ENCODE data around the gene OR10H4.
"Not testable (repeated sequence)": the region's sequence is repeated elsewhere in the genome, so short reads cannot be mapped to it uniquely, and the experiment has no call there.

OR10H4 gene

DNA sequence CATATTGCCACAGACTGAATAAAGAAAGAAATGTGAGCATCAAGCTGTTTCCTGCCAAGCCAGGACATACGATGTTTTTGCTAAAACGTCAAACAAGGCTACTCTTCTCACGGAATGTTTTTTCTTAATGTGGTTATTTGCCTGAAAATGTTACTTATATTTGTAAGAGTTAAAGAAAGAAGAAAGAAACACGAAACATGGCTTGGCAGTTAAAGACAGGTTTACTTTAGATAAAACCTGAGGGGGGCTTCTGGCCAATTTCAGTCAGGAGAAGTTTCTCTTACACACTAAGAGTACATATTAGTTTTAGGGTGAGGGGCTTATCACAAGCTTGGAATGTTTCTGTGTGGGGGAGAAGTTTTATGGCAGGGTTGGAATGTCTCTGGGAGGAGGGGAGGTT, 4.4 kb upstream of the OR10H4 start:
- no peak for DNase-seq

DNA sequence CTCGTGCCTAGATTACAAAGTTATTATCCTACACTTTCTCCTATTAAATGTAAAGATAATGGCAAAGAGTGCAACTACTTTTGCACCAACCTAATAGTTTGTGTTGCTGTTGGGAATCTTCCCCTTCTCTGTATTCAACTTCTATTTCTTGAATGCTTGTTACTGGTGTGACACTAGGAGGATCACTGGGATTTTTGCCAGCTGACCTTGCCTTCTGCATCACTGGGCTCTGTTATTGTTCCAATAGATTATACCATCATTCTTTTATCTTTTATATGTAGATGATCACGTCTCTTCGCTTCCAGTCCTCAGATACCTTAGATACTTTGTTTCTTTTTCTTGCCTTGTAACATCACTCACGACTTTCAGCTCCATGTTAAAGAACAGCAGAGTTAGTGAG, 3.5 kb upstream of the OR10H4 start:
- no peak for DNase-seq

DNA sequence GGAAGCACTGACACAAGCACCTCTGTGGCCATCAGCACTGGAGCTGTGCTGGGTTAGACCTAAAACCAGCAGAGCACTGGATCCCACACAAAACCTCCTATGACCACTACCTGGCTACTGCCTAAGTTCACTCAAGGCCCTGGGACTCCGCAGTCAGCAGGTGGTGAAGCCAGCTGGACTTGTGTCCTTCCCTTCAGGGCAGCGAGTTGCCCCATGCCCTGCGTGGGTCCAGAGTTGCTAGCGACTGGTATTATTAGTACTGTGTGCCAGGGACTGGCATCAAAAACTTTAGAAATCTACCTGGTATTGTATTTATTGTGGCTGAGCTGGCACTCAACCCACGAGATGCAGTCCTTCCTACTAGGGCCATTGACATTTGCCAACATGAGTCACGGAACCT, 6.0 kb downstream of the OR10H4 start:
- no peak for DNase-seq

DNA sequence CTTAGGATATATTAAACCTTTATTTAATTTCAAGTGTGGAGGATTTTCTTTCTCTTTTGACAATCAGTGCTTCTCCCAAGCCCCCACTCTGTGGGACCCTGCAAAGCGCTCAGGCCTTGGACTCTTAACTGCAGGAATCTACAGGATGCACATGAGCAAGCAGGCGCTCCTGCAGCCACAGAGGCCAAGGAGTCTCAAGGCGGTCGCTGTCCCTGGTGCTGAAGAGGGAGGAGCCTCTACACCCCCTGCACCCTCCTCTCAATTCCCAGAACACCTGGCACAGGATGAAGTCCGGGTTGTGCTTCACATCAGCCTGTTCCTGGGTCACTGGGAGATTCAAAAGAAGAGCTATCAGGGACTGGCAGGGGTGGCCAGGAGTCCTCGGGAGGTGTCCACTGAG, 13.5 kb downstream of the OR10H4 start:
- no peak for DNase-seq

DNA sequence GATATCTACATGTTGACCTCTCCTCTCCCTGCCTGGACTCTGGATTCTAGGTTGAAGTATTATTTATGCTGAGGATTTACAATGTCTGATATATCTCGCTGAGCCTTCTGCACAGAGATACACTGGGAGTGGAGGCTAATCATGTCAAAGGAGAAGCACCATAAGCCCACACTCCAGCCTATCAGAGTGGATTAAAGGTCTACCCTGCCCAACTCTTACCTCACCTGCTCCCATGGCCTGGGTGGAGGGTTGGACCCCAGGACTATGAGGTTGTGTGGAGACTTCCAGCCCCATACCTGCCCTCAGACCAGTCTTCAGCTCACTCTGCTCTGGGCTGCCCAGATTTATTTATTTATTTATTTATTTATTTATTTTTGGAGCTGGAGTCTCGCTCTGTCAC, 15.4 kb downstream of the OR10H4 start:
- DNase-seq: no peak

DNA sequence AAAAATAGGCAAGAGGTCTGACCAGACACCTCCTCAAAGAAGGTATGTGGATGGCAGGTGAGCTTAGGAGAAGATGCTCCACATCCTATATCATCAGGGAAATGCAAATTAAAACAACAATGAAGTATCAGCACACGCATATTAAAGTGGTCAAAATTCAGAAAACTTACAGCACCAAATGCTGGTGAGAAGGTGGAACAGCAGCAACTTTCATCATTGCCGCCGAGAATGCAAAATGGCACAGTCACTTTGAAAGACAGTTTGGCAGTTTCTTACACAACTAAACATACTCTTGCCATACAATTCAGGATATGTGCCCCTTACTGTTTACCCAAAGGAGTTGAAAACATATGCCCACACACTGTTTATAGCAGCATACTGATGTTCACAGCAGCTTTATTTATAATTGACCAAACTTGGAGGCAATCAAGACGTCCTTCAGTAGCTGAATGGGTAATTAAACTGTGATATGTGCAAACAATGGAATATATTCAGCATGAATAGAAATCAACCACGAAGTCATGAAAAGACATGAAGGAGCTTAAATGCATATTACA, 22.5 kb downstream of the OR10H4 start:
- no peak for DNase-seq

DNA sequence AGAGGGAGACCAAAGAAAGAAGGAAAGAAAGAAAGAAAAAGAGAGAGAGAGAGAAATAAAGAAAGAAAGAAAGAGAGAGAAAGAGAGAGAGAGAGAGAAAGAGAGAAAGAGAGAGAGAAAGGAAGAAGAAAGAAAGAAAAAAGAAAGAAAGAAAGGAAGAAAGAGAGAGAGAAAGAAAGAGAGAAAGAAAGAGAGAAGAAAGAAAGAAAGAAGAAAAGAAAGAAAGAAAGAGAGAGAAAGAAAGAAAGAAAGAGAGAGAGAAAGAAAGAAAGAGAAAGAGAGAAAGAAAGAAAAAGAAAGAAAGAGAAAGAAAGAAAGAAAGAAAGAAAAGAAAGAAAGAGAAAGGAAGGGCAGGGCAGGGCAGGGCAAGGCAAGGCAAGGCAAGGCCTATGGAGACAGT, 23.2 kb downstream of the OR10H4 start:
- DNase-seq: not testable (repeated sequence)

DNA sequence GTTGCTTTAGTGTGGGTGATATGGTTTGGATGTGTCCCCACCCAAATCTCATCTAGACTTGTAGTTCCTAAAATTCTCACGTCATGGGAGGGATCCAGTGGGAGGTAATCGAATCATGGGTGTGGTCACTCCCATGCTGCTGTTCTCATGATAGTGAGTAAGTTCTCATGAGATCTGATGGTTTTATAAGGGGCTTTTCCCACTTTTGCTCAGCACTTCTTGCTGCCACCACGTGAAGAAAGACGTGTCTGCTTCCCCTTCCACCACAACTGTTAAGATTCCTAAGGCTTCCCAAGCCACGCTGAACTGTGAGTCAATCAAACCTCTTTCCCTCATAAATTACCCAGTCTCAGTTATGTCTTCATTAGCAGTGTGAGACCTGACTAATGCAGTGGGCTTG, 26.0 kb downstream of the OR10H4 start:
- no peak for DNase-seq

DNA sequence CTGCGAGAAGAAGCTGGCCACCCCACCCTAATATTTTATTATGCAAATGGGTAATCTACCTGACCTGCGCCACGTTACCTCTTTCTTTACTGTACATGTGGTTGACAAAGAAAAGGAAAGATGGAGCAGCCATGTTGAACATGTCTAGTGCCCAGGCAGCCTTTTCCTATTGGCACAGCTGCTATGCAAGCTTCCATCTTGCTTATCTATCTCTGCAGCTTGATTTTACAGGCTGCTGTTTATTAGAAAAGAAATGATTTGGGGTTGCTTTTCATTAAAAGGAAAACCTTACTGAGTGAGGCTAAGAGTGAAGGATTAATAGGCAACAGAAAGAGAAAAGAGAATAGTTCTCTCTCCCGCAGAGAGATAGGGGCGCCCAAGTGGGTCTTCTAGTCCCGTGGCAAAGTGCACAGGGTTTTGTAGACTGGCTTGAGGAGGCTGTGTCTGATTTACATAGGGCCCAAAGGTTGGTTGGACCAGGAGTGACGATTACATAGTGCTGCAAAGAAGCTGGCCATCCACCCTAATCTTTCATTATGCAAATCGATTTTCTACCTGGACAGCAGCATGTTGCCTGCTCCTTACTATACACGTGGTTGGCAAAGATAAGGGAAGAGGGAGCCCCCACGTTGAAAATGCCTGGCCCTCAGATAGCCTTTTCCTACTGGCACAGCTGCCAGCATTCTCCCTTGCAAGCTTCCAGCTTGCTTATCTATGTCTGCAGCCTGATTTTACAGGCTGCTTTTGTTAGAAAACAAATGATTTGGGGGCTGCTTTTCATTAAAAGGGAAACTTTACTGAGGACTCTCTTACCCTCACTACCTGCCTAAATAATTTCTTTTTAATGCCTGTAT, 28.3 kb downstream of the OR10H4 start:
- no peak for DNase-seq

DNA sequence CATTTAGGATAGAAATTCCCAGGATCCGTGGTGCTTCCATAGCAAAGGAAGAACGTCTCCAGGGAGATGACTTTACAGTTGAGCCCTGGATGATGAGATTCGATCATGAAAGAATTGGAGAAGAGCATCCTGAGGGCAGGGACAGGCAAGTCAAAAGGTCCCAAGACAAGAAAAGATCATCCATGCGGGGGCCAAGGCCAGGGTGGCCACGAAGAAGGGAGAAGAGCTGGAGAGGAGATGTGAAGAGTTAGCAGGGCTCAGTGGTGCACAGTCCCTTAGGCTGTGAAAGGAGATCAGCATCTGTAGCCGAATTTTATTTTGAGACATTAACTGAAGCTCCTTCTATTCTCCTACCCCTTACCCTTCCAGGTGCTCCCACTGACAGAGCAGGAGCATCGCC, 28.9 kb downstream of the OR10H4 start:
- no peak for DNase-seq

DNA sequence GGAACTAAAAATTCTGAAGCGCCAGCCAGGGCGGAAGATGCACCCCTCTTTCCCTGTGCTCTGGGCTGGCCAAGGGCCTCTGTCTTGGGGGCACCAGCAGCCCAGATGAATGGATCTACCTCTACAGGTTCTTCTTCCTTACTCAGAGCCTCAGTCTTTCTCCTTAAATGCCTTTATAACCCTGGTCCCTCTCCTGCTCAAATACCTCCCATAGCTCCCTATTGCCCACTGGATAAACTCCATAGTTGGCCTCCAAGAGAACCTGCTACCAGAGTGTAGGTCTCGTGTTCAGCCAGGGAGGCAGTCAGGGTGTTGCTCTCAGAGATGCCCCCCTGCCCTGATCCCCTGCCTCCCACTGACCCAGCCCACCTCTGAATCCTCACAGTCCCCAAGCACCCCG, 30.5 kb downstream of the OR10H4 start:
- no peak for DNase-seq

DNA sequence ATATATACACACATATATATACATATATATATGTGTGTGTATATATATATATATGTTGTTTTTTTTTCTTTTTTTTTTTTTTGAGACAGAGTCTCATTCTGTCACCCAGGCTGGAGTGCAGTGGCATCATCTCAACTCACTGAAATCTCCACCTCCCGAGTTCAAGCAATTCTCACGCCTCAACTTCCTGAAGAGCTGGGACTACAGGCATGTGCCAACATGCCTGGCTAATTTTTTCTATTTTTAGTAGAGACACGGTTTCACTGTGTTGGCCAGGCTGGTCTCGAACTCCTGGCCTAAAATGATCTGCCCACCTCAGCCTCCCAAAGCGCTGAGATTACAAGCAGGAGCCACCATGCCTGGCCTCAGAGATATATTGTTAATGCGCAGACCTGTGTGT, 37.0 kb downstream of the OR10H4 start:
- not testable (repeated sequence) for DNase-seq

DNA sequence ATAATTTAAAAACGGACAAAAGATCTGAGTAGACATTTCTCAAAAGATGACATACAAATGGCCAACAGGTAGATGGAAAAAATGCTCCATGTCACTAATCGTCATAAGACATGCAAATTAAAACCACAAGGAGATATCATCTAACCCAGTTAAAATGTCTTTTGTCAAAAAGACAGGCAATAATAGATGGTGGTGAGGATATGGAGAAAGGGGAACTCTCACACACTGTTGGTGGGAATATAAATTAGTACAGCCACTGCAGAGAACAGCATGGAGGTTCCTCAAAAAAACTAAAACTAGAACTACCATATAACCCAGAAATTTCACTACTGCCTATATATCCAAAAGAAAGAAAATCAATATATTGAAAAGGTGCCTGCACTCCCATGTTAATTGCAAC, 37.9 kb downstream of the OR10H4 start:
- no peak for DNase-seq

DNA sequence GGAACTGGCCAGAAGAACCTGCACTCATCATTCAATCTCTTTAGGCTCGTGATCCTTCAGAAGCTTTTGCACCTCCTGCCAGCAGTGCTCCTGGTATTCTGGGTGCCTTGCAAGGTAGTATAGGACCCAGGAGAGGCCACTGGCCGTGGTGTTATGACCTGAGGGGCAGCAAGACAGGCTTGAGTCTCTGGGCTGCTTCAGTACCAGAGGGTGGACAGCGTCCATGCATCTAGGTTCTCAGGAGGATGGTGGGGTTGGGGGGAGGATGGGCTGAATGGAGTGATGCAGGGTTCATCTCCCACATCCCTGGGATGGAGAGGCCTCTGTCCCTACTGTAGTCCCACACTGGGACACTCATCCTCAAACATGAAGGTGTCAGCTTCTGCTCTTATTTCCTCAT, 41.1 kb downstream of the OR10H4 start:
- DNase-seq: no peak

DNA sequence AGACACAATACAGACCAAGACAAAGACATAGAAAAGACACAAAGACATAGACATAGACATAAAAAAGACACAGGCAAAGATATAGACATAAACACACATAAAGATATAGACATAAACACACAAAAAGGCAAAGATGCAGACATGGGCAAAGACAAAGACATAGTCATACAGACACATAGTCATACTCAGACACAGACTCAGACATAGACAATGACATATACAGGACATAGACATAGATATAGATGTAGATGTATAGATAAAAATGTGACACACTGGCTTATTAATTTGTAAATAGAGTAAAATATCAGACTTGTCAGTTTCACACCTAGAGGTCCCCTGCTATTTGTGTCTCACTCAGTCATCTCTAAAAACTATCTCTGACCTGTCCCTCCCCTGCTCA, 42.8 kb downstream of the OR10H4 start:
- DNase-seq: no peak

DNA sequence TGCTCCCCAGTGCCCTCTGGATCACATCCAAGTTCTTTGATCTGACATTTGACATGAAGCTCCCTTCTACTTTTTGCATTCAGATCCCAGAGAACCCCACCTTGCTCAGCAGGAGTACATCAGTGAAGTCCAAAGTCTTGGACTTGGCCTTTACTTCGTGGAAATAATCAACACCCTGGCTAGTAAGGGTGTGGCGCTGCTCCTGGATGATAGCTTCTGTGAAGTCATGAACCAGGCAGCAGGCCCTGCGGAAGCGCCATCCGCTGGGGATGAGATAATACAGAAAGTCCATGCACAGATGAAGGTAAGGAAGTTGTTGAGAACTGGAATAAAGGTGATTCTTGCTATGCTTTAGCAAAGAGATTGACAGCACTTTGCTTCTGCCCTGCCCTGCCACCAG, 43.2 kb downstream of the OR10H4 start:
- no peak for DNase-seq

DNA sequence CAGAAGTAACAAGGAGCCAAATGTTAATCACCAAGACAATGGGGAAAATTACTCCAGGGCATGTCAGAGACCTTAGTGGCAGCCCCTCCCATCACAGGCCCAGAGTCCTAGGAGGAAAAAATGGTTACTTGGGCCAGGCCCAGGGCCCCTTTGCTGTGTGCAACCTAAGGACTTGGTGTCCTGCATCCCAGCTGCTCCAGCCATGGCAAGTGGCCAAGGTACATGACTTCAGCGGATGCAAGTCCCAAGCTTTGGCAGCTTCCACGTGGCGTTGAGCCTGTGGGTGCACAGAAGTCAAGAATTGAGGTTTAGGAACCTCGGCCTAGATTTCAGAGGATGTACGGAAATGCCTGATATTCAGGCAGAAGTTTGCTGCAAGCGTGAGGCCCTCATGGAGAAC, 46.7 kb downstream of the OR10H4 start:
- DNase-seq: no peak

DNA sequence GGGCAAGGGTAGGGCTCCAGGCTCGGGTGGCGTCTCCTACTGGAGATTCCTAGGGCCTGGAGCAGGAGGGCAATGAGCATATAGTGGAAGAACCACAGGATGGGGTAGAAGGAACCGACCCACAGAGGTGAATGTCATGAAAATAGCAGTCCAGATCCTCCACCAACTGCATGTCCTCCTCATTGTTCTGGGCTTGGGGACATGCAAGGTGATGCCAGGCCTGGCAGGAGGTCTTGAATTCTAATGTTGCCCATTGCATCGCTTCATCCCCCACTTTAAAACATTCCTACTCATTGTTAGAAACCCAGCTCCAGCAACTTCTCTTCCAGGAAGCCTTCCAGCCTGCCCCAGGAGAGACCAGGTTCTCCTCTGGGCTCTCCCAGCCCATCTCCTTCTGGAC, 49.4 kb downstream of the OR10H4 start:
- DNase-seq: no peak
